NT2/D1 (cell line): ENCODE data around the gene FOXC1.

Experiments
- DNase-seq: peaks from one replicate; pipeline ENCODE4 v3.0.0-alpha.2; 2011; ENCODE audit warnings: low read depth, low spot score
- H3K27me3 ChIP-seq: 2 replicates; pipeline ENCODE4 v1.6.0; 2011; ENCODE audit warnings: mild to moderate bottlenecking; ENCODE audit not compliant: insufficient read length, insufficient read depth
- H3K36me3 ChIP-seq: 2 replicates; pipeline ENCODE4 v1.6.1; 2011; ENCODE audit warnings: mild to moderate bottlenecking, low read length, mixed read lengths; ENCODE audit not compliant: insufficient read depth, insufficient read length
- H3K4me1 ChIP-seq: 2 replicates; pipeline ENCODE4 v1.5.1; 2011; ENCODE audit not compliant: insufficient read depth, insufficient read length
- H3K4me3 ChIP-seq: 2 replicates; pipeline ENCODE4 v1.5.1; 2011; ENCODE audit warnings: low read depth; ENCODE audit not compliant: insufficient read length
- H3K9ac ChIP-seq: 2 replicates; pipeline ENCODE4 v1.6.0; 2011; ENCODE audit warnings: low read depth; ENCODE audit not compliant: insufficient read length
- H3K9me3 ChIP-seq: 2 replicates; pipeline ENCODE4 v1.5.1; 2011; ENCODE audit warnings: mild to moderate bottlenecking, low read length; ENCODE audit not compliant: insufficient read depth
- SUZ12 ChIP-seq: IDR thresholded peaks from 2 replicates; pipeline ENCODE4 v1.6.1; 2011; ENCODE audit not compliant: insufficient read length, insufficient read depth; ENCODE audit errors: extremely low read depth
- YY1 ChIP-seq: IDR thresholded peaks from 2 replicates; pipeline ENCODE4 v1.6.1; 2011; ENCODE audit not compliant: insufficient read length, insufficient read depth
- ZNF274 ChIP-seq: IDR thresholded peaks from 2 replicates; pipeline ENCODE4 v1.6.1; 2011; ENCODE audit warnings: mild to moderate bottlenecking, low read depth, low read length

The FOXC1 gene

DNA sequence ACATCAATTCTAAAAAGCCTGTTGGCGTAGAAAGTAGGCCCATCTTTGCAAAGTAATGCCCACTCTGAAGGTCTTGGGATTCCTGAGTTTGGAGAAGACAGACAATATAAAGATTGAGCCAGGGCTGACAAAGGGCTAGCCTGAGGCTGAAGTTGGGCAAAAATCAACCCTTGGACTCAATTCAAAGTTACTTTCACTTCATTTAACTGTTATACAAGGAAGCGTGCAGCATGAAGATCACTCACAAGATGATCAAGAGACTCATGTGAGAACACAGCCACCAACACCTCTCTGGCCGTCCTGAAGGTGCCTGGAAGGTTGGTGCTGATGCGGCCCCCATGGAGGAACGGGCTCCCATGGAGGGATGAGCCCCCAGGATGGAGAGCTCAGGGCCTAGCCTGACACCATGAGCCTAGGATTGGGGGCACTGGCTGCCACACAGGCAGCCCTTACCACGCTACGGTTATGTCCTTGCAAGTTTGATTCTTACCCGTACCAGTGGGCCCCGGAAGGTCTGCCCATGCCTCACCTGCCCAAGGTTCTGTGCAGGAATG lies 26.6 kb downstream of the FOXC1 start:
- Histone ChIP-seq H3K4me1 (peaks cover 2% of the 10 kb centered on the region), H3K36me3 (no peaks in the 10 kb centered on the region), H3K27me3 (no peaks in the 10 kb centered on the region), H3K9ac (no peak overlapping the region), H3K9me3 (no peaks in the 10 kb centered on the region), H3K4me3 (no peak overlapping the region)
- DNase-seq, result no peak
- TF ChIP-seq SUZ12 (no peak), YY1 (no peak), ZNF274 (no peak)

DNA sequence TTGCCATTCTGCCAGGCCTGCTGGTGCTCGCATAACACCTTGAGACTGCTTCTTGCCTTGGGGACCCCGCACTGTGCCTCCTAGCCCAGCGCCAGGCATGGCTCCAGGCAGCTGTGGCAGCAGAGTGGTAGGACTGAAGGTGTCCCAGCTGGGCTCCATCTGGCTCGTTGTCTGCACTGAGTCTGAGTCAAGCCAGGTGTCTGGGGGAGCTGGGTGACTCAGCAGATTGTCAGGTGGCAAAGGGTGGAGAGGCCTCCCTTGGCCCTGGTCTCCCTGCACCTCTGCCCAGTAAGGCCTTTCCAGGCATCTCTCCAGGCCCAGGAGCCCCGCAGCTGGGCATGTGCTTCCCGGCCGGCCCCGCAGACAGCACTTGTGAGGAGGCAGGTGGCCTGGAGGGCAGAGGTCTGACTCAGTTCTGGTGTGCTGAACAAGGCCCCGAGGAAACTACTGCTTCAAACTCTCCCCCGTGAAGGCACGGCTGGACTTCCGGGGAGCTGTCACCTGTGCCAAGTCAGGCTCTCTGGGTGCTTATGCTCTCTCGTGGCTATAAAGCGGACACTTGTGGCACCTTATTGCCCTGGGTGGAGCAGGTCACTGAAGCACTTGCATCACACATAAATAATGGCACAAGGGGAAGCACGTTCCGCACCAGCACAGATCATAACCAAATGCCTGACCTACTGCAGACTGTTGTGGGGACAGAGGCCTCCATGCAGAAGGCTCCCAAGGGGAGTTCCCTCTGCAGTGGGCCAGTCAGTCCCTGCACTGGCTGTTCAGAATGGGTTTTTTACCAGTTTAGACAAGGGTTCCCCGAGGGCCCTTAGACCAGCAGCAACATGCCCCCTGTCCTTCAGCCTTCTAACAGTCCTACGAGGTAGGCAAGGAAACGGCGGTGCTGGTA lies 27.5 kb downstream of the FOXC1 start:
- TF ChIP-seq YY1 (no peak), SUZ12 (no peak), ZNF274 (no peak)
- Histone ChIP-seq H3K9ac (no peak overlapping the region), H3K9me3 (no peaks in the 10 kb centered on the region), H3K4me1 (peaks cover 2% of the 10 kb centered on the region), H3K4me3 (no peak overlapping the region), H3K27me3 (no peaks in the 10 kb centered on the region), H3K36me3 (no peaks in the 10 kb centered on the region)
- DNase-seq, result no peak

DNA sequence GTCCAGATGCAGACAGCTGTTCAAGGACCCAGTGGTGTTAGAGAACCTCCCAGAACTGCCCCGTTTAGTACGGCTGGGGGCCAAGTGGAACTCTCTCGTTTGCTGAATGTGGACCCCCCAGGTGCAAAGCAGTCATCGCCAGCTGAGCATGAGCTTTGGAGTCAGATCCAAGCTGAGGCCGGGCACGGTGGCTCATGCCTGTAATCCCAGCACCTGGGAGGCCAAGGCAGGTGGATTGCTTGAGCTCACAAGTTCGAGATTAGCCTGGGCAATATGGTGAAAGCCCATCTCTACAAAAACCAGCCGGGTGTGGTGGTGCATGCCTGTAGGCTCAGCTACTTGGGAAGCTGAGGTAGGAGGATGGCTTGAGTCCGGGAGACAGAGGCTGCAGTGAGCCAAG lies 29.7 kb downstream of the FOXC1 start:
- no peak for TF ChIP-seq SUZ12
- DNase-seq, result no peak
- peaks cover 11% of the 10 kb centered on the region for H3K4me1 ChIP-seq
- H3K4me3 ChIP-seq, result no peak overlapping the region
- H3K36me3 ChIP-seq, result no peaks in the 10 kb centered on the region
- no peak overlapping the region for H3K9ac ChIP-seq
- no peaks in the 10 kb centered on the region for H3K27me3 ChIP-seq
- no peaks in the 10 kb centered on the region for H3K9me3 ChIP-seq

DNA sequence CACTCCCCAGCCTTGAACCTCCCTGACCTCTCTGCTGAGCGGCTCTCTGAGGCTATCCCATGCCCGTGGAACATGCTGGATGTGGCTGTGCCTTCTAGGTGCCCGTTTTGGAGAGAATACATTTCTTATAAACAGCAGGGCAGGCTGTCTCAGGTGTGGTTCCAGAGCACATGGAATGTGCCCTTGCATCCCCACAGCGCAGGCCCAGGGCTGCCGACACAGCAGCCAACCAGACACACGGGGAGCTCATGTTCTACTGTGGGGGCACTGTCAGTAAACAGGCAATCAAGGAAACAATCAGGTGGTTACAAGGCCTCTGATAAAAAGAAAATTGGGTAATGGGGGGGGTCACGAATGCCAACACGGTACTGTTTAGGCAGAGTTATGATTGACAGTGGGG lies 30.8 kb downstream of the FOXC1 start:
- no peak for TF ChIP-seq ZNF274
- TF ChIP-seq SUZ12, result no peak
- TF ChIP-seq YY1, result no peak
- Histone ChIP-seq H3K36me3 (no peaks in the 10 kb centered on the region), H3K4me1 (peaks cover 9% of the 10 kb centered on the region), H3K9ac (no peak overlapping the region), H3K27me3 (no peaks in the 10 kb centered on the region), H3K9me3 (no peaks in the 10 kb centered on the region), H3K4me3 (no peak overlapping the region)
- no peak for DNase-seq

DNA sequence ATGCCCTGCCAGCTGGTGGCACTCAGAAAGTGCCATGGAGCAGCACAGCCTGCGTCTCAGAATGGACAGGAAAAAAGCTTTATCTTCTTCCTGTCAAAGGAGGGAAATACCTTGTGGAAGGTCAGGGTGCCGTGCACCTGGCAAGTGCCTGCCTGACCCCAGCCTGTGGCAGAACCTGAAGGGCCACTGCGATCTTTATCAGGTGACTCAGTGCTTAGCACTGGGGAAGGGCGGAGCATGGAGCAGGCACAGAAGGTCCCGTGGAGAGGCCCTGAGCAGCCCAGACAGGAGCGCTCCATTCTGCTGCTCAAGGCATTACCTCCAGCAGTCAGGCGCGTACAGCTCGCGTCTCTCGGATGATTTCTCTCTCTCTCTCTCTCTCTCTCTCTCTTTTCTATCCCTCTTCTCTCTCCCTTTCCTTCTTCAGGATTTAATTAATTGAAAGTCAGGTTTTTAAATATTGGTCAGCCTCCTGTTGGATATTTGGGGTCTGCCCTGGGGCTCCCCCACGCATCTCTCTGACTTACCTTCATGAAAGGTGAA lies 31.7 kb downstream of the FOXC1 start:
- no peak for DNase-seq

DNA sequence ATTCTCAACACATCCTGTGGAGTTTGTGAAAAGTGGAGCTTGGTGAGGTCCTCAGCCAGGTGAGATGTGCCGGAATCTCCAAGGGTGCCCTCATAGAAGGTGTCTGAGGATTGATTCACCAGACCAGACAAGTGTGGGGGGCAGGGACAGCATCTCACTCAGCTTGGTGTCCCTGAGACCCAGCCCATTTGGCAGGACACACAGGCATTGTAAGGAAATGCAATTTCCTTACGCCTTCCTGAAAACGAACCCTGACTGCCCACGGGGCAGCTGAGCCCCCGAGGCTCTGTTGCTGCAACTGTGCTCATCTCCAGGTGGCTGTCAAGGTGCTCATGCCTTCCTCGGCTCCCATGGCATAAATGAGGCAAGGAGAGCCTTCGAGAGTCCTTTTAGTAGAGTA lies 33.4 kb downstream of the FOXC1 start:
- no peak for TF ChIP-seq SUZ12
- TF ChIP-seq ZNF274, result no peak
- no peak for TF ChIP-seq YY1
- H3K9ac ChIP-seq, result no peak overlapping the region
- no peaks in the 10 kb centered on the region for H3K9me3 ChIP-seq
- DNase-seq, result no peak
- no peaks in the 10 kb centered on the region for H3K36me3 ChIP-seq
- peaks cover 9% of the 10 kb centered on the region for H3K4me1 ChIP-seq
- H3K27me3 ChIP-seq, result no peaks in the 10 kb centered on the region
- no peak overlapping the region for H3K4me3 ChIP-seq

More for the DNA sequence above, 31.7 kb downstream of the FOXC1 start:
- no peak overlapping the region for H3K4me3 ChIP-seq
- TF ChIP-seq SUZ12 (no peak), YY1 (no peak), ZNF274 (no peak)
- no peak overlapping the region for H3K9ac ChIP-seq
- no peaks in the 10 kb centered on the region for H3K36me3 ChIP-seq
- H3K27me3 ChIP-seq, result no peaks in the 10 kb centered on the region
- peaks cover 9% of the 10 kb centered on the region for H3K4me1 ChIP-seq
- no peaks in the 10 kb centered on the region for H3K9me3 ChIP-seq

DNA sequence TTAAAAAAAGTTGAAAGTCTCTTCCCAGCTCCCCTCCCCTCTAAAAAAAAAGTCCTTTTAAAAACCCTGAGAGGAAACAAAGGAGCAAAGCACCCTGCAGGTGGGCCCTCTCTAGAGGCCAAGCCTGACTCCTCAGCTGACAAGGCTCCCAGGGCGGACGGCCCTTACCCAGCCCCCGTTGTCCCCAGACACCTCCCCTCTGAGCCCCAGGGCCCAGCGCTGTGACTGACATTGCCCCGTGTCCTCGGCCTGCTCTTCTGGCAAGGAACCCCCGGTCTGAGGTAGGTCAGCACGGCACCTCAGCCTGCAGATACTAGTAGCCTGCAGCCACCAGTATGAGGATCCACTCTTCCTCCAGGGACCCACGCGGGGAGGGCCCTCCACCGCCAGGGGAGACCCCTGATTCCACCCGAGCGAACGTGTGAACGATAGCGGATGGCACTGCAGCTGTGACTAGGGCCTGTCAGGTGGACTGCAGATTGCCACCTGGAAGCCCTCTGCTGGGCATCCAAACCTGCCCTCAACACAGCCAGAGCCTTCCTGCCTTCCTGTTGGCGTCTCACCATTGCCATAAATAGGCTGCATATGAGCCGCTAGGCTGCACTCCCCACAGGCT lies 34.2 kb downstream of the FOXC1 start:
- H3K4me1 ChIP-seq, result peaks cover 9% of the 10 kb centered on the region
- H3K9ac ChIP-seq, result no peak overlapping the region
- no peaks in the 10 kb centered on the region for H3K27me3 ChIP-seq
- H3K9me3 ChIP-seq, result no peaks in the 10 kb centered on the region
- no peak overlapping the region for H3K4me3 ChIP-seq
- no peaks in the 10 kb centered on the region for H3K36me3 ChIP-seq
- DNase-seq, result no peak
- TF ChIP-seq YY1 (no peak), SUZ12 (no peak), ZNF274 (no peak)
